ENCODE results near the gene CYTH4. TPM values are rescaled to one million over a fixed set of nuclear protein-coding genes. Genes with fewer than 3 reads are reported as not detected.

CYTH4 gene
- total and polyA plus RNA-seq, 8 donors = 1.9 to 77.0 (median 6.0) TPM; not detected in 1

DNA sequence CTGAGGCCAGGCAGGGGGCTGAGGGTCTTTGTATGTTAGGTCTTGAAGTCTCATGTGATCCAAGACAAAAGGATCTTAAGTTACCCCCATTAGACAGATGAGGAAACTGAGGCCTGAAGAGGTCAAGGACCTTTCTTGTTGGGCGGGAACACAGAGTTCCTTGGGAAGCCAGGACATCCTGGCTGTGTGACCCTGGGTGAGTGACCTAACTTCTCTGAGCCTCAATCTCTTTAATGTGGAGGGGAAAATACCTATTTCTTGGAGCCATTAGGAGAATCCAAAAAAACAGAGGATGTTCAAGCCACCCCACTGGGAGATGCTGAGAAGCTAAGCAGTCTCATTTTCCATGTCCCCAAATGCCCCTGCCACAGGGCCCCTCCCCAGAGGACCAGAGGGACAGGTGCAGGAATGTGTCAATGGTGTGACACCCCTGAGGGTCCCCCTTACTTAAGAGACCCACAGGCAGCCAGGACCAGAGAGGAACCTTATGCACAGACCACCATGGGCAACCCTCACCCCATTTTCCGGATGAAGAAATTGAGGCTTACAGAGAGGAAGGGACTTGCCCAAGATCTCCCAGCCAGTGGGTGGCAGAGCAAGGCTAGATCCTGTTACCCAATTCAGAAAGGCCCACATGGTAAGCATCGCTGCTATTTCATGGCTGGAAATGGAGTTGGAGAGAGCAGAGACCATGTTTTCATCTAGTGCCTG lies 46.3 kb upstream of the CYTH4 start:
- intact Hi-C loops (cut with DNase I; ENCODE audit: low total_unique reads) = no loop called here
- TF ChIP-seq POLR2AphosphoS5 (IDR thresholded peaks at IDR 0.05) = no peak
- TF ChIP-seq EP300 (IDR thresholded peaks at IDR 0.05) = no peak
- TF ChIP-seq, protein P1, sequence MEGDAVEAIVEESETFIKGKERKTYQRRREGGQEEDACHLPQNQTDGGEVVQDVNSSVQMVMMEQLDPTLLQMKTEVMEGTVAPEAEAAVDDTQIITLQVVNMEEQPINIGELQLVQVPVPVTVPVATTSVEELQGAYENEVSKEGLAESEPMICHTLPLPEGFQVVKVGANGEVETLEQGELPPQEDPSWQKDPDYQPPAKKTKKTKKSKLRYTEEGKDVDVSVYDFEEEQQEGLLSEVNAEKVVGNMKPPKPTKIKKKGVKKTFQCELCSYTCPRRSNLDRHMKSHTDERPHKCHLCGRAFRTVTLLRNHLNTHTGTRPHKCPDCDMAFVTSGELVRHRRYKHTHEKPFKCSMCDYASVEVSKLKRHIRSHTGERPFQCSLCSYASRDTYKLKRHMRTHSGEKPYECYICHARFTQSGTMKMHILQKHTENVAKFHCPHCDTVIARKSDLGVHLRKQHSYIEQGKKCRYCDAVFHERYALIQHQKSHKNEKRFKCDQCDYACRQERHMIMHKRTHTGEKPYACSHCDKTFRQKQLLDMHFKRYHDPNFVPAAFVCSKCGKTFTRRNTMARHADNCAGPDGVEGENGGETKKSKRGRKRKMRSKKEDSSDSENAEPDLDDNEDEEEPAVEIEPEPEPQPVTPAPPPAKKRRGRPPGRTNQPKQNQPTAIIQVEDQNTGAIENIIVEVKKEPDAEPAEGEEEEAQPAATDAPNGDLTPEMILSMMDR (IDR thresholded peaks at IDR 0.05) = no peak
- TF ChIP-seq POLR2A (IDR thresholded peaks at IDR 0.05) = no peak
- DNase-seq = no peak
- peak overlapping the region in 2 of 5 donors; percentile 9 to 46 for H3K27ac ChIP-seq
- 90 to 97% (median 91%) methylated on average over 3 of the region's 3 CpGs for WGBS, 5 donors
- peaks cover 0 to 89% (median 3%) of the 10 kb centered on the region in 3 donors for H3K27me3 ChIP-seq
- H3K36me3 ChIP-seq = peaks cover 0 to 10% (median 2%) of the 10 kb centered on the region in 4 donors
- no peaks in the 10 kb centered on the region for H3K9me3 ChIP-seq
- H3K4me1 ChIP-seq = peaks cover 0 to 77% (median 8%) of the 10 kb centered on the region in 4 donors
- no peak overlapping the region for H3K4me3 ChIP-seq

DNA sequence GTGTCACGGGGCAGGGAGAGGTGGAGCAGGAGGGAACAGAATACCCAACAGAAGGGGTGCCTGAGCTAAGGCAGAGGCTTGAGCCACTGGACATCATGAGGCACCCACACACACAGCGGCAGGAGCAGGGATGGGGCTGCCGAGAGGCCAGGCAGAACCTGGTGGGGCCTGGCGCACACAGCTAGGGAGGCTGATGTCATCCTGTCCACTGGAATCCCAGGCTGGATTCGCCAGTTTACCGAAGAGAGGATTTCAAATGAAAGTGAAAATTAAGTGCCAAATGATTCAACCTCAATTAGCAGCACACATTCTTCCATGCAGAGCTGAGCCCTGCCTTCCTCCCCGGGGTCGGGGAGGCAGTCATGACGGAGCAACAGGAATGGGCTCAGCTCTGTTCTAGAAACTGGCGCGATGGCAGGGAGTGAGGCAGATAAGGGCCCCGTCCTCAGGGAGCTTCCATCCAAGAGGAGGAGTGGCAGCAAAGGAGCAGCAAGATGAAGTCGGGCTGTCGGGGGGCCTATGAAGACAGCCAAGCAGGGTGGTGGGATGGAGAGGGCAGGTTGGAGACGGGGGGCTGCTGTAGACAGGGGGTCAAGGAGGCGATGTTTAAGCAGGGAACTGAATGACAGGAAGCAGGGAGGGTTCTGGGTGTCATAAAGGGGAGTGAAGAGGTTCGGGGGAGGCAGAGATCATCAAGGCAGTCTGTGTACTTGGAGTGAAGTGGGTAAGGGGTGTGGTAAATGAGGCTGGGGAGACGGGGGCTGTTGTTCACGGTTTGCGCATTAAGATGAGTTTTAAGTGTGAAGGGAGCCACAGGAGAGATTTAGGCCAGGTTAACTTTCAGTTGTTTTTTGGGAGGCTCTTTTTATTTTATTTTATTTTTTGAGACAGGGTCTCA lies 44.7 kb upstream of the CYTH4 start:
- WGBS, 5 donors = 66 to 78% (median 75%) methylated on average over 20 of the region's 20 CpGs
- Histone ChIP-seq H3K27ac (peak overlapping the region in 2 of 5 donors; percentile 9 to 46), H3K4me3 (no peak overlapping the region), H3K27me3 (peaks cover 0 to 89% (median 5%) of the 10 kb centered on the region in 3 donors), H3K36me3 (peaks cover 0 to 7% (median 0%) of the 10 kb centered on the region in 4 donors), H3K4me1 (peaks cover 0 to 77% (median 13%) of the 10 kb centered on the region in 4 donors), H3K9me3 (no peaks in the 10 kb centered on the region)
- intact Hi-C loops (cut with DNase I; ENCODE audit: low total_unique reads) = no loop called here
- TF ChIP-seq, protein P1 (IDR thresholded peaks at IDR 0.05) = no peak
- TF ChIP-seq POLR2AphosphoS5 (IDR thresholded peaks at IDR 0.05) = no peak
- TF ChIP-seq POLR2A (IDR thresholded peaks at IDR 0.05) = no peak
- no peak for TF ChIP-seq EP300 (IDR thresholded peaks at IDR 0.05)
- DNase-seq = no peak

DNA sequence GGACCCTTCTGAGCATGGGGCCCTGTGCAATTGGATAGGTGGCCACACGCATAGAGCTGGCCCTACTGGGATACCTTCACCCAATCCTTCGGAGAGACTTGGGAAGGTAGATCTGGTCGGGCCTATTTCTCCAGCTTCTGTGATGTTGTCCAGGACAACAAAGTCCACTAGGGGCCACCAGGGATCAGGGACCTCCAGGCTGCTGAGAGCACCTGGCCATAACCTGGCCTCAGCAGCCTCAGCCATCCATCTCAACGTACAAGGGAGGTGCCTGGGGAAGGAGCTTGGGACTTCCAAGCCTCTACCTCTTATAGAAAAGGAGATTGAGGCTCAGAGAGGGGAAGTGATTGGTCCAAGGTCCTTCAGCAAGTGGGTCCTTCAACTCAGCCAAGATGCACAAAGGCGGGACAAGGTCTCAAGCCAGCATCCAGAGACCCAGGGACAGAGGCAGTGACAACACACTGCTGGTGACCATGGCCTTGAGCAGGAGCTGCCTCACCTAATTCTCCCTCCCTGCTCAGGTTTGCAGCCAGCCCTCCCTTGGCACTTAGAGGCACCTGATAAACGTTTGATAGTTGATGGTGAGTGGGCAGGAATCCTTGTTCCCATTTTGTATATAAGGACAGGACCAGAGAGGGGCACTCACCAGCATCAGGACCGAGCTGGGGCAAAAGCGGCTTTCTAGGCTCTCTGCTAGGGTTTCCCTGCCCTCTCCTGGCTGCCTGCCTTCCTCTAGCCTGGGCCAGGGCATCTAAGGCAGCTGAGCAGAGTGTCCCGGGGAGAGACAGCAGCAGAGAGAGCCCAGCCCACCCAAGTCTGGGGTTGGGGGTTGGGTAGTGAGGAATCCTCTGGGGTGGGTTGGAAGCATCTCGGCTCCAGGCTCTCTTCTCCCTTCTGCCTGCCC lies 42.7 kb upstream of the CYTH4 start:
- peaks cover 5 to 93% (median 11%) of the 10 kb centered on the region in 3 donors for H3K27me3 ChIP-seq
- DNase-seq = no peak
- H3K36me3 ChIP-seq = no peaks in the 10 kb centered on the region
- H3K4me1 ChIP-seq = peaks cover 0 to 86% (median 16%) of the 10 kb centered on the region in 4 donors
- intact Hi-C loops (cut with DNase I; ENCODE audit: low total_unique reads) = no loop called here
- no peak overlapping the region for H3K27ac ChIP-seq
- 68 to 77% (median 69%) methylated on average over 8 to 10 of the region's 10 CpGs for whole genome bisulfite sequencing, 5 donors
- TF ChIP-seq POLR2A (IDR thresholded peaks at IDR 0.05) (no peak), EP300 (IDR thresholded peaks at IDR 0.05) (no peak), POLR2AphosphoS5 (IDR thresholded peaks at IDR 0.05) (no peak)
- TF ChIP-seq, protein P1 (IDR thresholded peaks at IDR 0.05) = no peak
- H3K9me3 ChIP-seq = no peaks in the 10 kb centered on the region
- H3K4me3 ChIP-seq = no peak overlapping the region

Measured in stomach (tissue), 9 donors.